GM19467 (cell line): ENCODE measurements around the gene TAT.

ENCODE experiments used
- ATAC-seq: cut with Tn5 transposase; IDR thresholded peaks from one replicate; pipeline ENCODE4 v1.9.1; 2021; ENCODE audit warnings: mild to moderate bottlenecking, moderate library complexity; ENCODE audit not compliant: unreplicated experiment

Gene TAT

GRCh38 chr16:71547168-71547567 lies 29.7 kb downstream of the TAT start:
- ATAC-seq: no peak

- ATAC-seq: peak; percentile 56
These were observed 34.5 kb downstream of the TAT start for GRCh38 chr16:71542377-71542776.

DNA sequence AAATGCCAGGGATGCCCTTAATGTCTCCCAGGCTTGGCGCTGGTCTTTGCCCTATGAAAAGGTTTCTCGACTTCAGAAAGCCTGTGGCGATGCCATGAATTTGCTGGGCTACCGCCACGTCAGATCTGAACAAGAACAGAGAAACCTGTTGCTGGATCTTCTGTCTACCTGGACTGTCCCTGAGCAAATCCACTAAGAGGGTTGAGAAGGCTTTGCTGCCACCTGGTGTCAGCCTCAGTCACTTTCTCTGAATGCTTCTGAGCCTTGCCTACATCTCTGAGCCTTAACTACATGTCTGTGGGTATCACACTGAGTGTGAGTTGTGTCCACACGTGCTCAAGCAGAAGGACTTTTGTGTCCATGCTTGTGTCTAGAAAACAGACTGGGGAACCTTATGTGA lies 39.2 kb downstream of the TAT start:
- no peak for ATAC-seq

- no peak for ATAC-seq
These were observed 40.0 kb downstream of the TAT start for GRCh38 chr16:71536752-71537499.

- no peak for ATAC-seq
These were observed 44.5 kb downstream of the TAT start for GRCh38 chr16:71532366-71532765.

DNA sequence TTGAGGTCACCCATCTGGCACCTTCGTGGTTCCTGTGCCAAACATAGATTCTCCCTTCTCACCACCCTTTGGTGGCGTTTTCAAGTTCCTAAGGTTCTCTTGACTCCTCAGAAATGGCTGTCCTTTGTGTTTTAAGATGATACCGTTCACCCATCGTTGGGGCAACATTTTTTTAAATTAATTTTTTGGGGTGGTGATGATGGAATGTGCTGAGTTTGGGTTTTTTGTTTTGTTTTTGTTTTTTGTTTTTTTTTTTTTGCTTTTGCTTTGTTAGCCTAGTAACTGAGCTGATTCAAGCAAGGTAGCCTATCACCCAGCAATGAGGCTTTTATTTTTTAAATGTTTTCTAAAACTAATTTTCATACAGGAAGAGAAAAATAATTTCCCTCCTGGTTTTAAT lies 48.0 kb downstream of the TAT start:
- no peak for ATAC-seq

- ATAC-seq: no peak
These were observed 48.6 kb downstream of the TAT start for GRCh38 chr16:71528257-71528656.

GRCh38 chr16:71526111-71526631 lies 50.7 kb downstream of the TAT start, which contains the start of gene CHST4:
TSS of gene CHST4 (plus strand) at chr16:71526426. CDS start at chr16:71536678, 10,252 bp downstream.
- no peak for ATAC-seq

- no peak for ATAC-seq
These were observed 52.0 kb downstream of the TAT start for GRCh38 chr16:71524566-71525553.

GRCh38 chr16:71520550-71520949 lies 56.3 kb downstream of the TAT start:
- no peak for ATAC-seq
